DMS 273 treated with DMSO at 0.1 percent for 48 hours (cell line): ENCODE results near the gene ARMC6.

Experiments
- DNase-seq: peaks from one replicate; lab custom pipeline; 2025; lab: John Stamatoyannopoulos, UW

The ARMC6 gene

DNA sequence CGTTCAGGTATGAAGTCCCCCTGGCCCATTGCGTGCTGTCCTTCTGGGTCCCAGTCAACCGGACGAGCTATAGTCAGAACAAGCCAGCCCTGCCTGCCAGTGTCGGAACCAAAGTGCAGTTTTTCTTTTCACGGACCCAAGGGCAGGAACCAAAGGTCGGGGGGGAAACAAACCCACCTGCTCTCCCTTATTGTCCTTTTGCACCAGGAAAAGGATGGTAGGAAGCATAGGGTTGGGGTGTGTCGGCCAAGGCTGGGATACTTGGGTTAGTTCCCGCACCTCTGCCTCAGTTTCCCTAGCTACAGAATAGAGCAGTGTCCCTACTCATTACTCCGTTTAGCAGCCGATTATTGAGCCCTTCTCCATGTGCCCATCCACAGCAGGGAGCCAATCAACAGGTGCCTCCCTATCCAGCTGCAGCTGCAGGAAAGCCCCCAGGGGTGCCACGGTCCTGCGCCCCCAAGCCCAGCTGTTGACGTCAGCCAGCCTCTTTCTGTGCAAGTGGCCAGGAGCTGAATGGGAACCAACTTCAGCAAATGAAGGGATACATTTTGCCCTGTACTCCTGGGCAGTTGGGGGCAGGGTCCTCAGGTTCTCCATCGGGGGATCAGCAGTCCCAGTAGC is 21.0 kb downstream of the ARMC6 start:
- no peak for DNase-seq

- no peak for DNase-seq
Measured at GRCh38 chr19:19054939-19055440, 21.6 kb downstream of the ARMC6 start.

DNA sequence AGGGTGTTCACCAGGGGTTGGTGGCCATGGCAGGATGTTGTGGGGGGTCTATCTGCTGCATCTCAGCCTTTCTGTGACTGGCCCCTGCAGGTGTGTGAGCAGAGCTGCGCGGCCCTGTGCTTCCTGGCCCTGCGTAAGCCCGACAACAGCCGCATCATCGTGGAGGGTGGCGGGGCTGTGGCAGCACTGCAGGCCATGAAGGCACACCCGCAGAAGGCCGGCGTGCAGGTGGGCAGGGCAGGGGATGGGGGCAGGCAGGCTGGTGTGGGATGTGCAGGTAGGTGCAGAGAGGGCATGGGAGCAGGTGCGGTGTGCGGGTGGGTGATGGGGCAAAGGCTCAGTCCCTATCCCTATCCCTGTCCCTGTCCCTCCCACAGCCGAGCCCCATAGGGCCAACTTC is 22.3 kb downstream of the ARMC6 start:
- DNase-seq: no peak

DNA sequence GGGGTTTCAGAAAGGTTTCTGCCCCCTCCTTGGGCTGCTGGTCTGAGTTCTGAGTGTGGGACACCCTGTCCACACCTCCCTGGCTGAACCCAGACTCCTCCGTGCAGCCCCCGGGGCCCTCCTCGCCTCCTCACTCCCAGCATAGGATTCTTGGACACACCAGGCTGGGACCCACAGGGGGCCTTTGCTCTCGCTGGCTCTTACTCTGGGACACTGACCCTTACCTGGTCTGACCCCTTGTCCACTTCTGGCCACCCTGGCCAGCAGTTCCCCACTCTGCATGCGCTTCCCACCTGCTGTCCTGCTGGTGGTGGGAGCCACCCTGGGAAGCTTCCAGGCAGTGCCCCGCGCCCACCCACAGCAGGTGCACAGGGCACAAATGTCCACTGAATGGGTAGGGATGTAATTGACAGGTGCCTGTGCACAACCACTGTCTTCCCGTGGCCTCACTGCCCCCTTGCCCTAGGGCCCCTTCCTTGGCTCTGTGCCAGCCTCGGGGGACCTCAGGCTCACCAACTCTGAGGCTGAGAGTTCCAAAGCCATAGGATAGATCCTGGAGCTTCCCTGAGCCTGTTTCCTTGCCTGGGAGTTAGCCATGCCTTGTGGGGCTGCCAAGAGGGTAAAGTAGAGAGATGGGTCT is 23.4 kb downstream of the ARMC6 start:
- DNase-seq: no peak

DNA sequence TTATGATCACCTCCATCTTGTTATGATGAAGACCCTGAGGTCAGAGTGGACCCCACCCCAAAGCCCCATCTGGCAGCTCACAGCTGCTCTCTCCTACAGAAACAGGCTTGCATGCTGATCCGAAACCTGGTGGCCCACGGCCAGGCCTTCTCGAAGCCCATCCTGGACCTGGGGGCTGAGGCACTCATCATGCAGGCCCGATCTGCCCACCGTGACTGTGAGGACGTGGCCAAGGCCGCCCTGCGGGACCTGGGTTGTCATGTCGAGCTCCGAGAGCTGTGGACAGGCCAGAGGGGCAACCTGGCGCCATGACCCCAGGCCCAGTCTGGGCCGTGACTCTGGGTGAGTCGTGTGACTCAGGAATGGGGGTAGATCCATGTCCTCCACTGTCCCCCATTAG is 23.9 kb downstream of the ARMC6 start:
- no peak for DNase-seq

DNA sequence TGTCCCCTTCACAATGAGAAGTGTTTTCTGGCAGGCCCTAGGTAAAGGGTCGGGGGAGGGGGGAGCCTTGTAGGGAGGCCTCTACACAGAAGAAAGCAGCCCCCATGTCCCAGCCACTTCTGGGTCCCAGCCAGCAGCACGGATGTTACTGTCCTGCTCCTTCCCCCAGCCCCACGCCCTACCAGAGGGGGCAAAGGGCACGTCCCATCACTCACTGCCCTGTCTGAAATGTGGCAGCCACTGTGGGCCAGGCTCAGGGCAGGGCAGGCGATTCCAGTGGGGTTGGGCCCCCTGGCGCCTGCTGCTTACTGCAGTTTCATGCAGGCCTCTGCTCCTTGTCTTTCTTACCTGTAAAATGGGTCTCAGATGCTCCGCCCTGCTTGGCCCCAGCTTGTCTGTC is 24.3 kb downstream of the ARMC6 start:
- DNase-seq: no peak

- no peak for DNase-seq
Measured at GRCh38 chr19:19059018-19059836, 25.8 kb downstream of the ARMC6 start.

- DNase-seq: no peak
Measured at GRCh38 chr19:19059837-19060611, 26.6 kb downstream of the ARMC6 start.

DNA sequence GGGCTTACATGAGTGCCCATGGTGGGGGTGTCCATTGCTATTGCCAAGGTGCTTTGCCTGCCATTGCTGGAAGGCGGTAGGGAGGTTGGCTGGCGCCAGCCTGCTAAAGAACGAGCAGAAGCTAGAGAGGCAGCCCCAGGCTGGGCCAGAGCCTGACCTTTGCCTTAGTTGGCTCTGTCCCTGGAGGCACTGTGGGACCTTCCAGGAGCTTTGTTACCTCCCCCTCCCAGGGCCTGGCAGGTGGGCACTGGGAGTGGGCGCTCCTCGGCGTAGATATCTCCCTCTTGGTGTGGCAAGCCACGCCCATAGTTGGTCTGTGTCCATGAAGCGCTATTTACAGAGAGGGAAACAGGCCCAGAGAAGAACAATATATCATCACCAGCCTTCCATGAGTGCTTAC is 28.1 kb downstream of the ARMC6 start:
- no peak for DNase-seq

DNA sequence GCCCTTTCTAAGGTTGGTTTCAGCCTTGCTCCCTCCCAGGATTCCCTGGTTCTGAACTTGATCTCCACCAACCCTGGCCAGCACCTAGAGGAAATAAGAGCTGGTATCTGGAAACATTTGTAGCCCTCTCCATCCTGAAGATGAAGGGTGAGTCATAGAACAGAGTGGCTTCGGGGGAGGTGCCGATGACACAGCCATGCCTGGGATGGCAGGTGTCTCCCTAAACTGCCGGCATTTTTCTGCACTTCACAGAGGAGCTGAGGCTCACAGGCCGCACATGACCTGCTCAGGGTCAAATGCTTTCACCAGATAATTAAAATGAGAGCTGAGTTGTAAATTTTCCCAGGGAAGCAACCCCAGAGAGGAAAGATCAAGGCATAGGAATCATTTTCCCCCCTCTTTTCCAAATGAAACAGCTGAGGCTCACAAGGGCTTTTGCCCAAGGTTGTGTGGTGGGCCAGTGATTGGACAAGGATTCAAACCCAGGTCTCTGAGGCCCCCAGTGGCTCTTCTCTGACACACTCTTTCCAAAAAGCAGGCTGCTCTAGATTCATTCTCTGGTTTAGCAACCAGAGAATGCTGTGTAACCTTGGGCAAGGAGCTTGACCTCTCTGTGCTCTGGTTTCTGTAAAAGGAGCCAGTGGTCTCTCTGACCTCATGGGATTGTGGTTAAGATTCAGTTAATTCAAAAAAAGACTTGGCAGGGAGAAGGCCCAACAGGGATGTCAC is 29.2 kb downstream of the ARMC6 start:
- no peak for DNase-seq

- DNase-seq: peak; percentile 99
Measured at GRCh38 chr19:19063183-19064097, 30.0 kb downstream of the ARMC6 start, which contains the start of gene SLC25A42. SLC25A42 (plus strand) TSS chr19:19063994; CDS start chr19:19096125, 32,131 bp downstream.

DNA sequence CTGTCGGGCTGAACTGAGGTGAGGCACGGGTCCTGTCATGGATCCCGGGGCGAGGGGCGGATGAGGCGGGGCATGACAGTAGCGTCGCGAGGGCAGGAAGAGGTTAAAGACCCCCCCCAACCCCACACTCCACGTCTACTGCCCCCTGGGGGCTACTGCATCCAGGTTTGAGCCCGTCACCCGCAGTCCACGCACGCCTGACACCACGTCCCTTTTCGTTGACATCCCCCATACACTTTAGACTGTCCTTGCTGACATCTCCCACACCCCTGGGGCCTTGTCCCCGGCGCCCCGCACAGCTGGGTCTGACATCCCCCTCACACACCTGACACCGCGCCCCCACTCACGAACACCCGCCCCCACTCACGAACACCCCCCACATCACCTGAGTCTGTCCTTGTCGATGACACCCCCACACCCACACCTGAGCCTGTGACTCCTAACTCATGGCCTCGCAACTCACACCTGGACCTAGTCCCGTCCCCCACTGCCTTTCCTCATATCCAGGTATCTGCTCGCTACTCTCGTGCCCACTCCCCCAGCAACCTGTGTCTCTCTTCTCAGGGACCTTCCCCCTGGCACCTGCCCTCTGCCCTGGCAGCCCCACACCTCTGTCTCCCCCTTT is 30.8 kb downstream of the ARMC6 start:
- no peak for DNase-seq

DNA sequence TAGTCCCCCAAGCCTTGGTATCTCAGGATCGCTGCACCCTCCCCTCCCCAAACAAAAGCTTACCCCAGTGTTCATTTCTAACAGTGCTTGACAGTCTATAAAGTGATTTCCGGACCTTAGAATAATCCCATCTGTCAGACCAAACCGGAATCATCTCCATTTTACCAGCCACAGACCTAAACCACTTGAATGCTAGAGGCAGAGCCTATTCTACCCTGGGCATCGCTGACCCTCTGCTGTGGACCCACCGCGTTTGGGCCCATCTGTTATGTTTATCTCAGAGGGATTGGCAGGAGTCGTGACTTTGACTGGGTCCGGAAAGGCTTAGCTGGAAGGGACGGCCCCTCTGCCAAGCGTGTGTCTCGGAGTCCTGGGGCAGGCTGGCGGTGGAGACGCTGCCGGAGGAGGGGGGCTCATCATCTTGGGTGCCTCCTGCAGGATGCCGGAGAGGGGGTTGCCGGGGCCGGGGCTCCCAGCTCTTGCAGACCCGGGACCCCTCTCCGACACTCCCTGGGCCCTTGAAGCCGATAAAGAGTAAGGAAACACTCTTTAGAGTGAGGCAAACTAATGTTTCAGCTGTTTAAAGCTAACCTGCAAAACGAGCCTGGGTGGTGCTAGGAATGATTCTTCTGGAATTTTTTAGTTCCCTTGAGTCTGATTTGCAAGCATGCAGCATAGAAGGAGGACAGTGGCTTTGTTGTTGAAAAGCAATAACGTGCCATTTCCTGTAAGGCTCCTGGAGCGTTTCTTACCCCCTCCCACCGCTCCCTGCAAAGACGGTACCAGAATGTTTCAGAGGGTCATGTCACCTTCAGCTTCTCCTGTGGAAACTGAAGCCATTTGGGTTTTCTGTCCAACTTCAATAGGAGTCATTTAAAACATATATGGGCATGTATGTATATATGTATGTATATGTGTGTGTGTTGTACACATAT is 31.7 kb downstream of the ARMC6 start:
- no peak for DNase-seq

GRCh38 chr19:19067276-19068072 is 34.1 kb downstream of the ARMC6 start:
- DNase-seq: no peak

GRCh38 chr19:19068659-19069654 is 35.6 kb downstream of the ARMC6 start:
- DNase-seq: no peak

DNA sequence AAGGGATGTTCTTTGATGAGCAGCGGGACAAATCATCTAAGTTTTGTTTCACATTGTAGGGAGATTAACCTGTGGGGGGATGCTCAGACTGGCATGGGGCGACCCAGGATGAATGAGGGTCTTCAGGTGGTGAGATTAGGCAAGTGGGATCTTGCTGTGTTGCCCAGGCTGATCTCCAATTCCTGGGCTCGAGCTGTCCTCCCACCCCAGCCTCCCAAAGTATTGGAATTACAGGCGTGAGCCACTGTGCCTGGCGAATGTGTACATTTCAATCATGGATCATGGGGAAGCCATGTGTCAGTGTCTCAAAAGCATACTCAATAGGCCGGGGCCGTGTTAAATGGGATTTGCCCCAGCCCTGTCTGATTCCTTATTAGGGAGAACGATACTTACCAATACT is 38.5 kb downstream of the ARMC6 start:
- DNase-seq: no peak
